Measurements from ENCODE around the gene VKORC1.

Gene VKORC1

DNA sequence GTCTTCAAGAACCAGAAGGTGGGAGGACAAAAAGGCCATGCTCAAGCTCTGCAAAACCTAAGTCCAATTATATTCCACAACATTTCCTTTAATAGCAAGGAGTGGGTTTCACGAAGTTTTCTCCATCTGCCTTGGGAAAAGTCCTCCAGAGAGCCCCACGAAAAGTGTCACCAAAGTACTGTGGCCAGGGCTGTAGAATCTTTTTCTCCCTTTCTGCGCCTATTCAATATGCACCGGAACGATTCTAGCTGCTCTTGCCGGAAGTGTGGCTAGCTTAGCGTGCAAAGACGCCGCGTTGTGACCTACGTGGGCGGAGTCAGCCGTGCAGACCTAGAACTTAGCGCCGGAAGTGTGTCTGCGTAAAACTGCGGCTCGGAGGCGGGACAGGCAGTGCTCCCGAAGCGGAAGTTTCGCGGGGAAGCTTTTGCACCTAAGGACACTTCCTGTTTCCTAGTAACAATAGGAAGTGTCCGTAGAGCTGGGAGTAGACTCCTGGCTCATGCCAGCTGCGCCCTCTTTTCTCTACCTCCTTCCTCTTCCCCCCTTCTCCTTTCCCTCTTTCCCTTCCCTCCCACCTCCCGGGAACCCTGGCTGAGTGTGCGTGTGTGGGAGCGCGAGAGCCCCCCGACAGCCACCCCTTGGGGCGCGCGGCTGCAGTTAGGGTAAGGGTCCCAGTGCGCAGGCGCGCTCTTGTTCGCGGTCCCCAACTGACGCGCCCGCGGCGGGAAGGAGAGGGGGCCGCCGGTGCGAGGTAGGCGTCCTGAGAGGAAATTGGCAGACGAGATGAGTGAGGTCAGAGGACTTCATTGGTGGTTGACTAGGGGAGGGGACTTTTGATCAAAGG lies 20.4 kb downstream of the VKORC1 start, which contains the start of the genes ZNF646 and ZNF668:
ZNF646 (plus strand) TSS at position 453 of the 844 bp plus-strand sequence. CDS start 1,903 bp downstream, outside the sequence.
ZNF668 (minus strand) TSS at position 271 of the 844 bp plus-strand sequence. CDS start 9,781 bp downstream, outside the sequence.
- H3K27me3 ChIP-seq: no peaks in the 10 kb centered on the region
- TF ChIP-seq, protein P1, sequence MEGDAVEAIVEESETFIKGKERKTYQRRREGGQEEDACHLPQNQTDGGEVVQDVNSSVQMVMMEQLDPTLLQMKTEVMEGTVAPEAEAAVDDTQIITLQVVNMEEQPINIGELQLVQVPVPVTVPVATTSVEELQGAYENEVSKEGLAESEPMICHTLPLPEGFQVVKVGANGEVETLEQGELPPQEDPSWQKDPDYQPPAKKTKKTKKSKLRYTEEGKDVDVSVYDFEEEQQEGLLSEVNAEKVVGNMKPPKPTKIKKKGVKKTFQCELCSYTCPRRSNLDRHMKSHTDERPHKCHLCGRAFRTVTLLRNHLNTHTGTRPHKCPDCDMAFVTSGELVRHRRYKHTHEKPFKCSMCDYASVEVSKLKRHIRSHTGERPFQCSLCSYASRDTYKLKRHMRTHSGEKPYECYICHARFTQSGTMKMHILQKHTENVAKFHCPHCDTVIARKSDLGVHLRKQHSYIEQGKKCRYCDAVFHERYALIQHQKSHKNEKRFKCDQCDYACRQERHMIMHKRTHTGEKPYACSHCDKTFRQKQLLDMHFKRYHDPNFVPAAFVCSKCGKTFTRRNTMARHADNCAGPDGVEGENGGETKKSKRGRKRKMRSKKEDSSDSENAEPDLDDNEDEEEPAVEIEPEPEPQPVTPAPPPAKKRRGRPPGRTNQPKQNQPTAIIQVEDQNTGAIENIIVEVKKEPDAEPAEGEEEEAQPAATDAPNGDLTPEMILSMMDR (IDR thresholded peaks at IDR 0.05; ENCODE audit: low read depth, low read length): no peak
- peak; percentile 98 for DNase-seq
- H3K4me1 ChIP-seq: no peaks in the 10 kb centered on the region
- H3K4me3 ChIP-seq (ENCODE audit: low read depth, low read length): peak within 1 kb of the TSS; percentile 100
- H3K9me3 ChIP-seq: no peaks in the 10 kb centered on the region
- H3K36me3 ChIP-seq: peaks cover 31% of the 10 kb centered on the region

DNA sequence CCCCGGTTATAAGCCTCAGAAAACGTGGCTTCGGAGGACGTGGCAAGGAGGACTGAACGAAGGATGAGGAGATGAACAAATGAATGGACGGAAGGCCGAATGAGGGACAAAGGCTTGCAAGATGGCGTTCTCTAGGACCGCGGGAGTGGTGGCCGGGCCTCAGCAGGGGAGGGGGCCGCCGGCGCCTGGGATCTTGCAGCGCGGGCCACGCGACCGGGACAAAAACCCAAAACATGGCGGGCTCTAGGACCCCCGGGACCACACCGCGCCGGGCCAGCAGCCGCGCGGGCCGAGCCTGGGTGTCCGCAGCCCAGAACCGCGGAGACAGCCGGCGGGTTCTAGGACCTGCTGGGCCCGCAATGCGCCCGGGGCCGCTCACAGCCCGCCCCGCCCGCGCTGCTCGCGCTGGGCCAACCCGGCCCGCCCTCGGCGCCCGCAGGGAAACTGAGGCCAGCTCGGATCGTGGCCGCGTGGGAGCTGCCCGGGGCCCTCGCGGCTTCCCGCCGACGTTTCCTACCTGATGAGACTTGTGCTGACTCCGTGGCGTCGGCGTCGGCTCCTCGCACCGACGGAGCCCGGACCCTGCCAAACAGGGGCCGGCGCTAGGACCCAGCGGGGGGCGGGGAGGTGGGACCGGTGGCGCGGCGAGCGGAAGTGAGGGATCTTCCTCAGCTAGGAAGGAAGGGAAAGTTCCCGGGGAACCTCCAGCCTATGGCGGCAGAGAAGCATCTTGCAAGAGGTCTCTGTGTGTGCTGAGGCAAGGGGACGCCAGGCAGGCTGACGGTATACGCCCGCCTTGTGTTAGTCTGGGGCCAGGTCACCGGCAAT lies 21.2 kb downstream of the VKORC1 start:
- Histone ChIP-seq H3K4me3 (ENCODE audit: low read depth, low read length) (peak overlapping the region; percentile 100), H3K9me3 (no peaks in the 10 kb centered on the region), H3K36me3 (peaks cover 23% of the 10 kb centered on the region), H3K27me3 (no peaks in the 10 kb centered on the region), H3K4me1 (no peaks in the 10 kb centered on the region)
- peak; percentile 96 for DNase-seq
- TF ChIP-seq, protein P1 (IDR thresholded peaks at IDR 0.05; ENCODE audit: low read depth, low read length): no peak

DNA sequence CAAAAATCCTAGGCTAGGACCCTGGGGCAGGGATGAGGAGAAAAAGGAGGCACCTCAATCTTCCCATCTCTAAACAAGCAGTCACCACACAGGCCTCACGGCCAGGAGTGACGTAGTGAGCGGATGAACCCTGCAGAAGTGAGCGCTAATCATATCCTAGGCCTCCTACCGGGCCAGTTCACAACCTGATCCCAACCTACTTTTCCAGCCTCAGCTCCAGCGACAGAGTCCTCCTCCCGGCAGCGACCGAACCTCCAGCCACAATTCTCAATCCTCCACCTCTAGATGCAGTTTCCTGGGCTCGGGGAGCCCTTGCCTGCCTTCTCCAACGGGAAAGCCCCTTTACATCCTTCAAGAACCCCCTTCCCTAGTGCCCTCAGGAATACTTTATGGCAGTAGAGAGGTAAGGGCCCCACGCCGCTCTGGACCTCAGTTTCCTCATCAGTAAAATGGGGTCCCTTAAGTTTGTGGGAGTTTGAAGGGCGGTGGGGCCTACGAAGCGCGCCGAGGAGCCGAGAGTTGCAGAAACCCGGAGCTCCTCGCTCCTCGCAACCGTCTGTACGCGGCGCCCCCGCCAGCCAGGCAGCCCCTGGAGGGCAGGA lies 22.0 kb downstream of the VKORC1 start:
- H3K27me3 ChIP-seq: no peaks in the 10 kb centered on the region
- H3K36me3 ChIP-seq: peaks cover 16% of the 10 kb centered on the region
- TF ChIP-seq, protein P1 (IDR thresholded peaks at IDR 0.05; ENCODE audit: low read depth, low read length): no peak
- DNase-seq: no peak
- no peaks in the 10 kb centered on the region for H3K4me1 ChIP-seq
- H3K9me3 ChIP-seq: no peaks in the 10 kb centered on the region
- H3K4me3 ChIP-seq (ENCODE audit: low read depth, low read length): peak overlapping the region; percentile 100

DNA sequence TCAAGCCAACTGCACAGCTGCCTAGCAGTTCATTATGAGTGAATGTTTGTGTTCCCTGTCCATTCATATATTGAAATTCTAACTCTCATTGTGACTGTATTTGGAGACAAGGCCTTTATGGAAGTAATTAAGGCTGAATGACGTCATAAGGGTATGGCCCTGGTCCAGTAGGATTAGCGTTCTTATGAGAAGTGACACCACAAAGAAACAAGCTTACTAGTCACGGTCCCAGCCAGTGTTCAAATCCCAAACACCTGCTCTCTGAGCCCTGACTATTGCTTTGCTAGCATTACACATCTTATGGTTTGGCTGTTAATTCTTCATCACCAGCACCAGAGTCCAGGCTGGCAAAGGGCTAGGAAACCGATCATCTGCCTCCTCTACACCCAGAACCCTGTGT lies 22.7 kb downstream of the VKORC1 start:
- TF ChIP-seq, protein P1 (IDR thresholded peaks at IDR 0.05; ENCODE audit: low read depth, low read length): no peak
- peak overlapping the region; percentile 100 for H3K4me3 ChIP-seq (ENCODE audit: low read depth, low read length)
- no peaks in the 10 kb centered on the region for H3K27me3 ChIP-seq
- H3K4me1 ChIP-seq: no peaks in the 10 kb centered on the region
- no peak for DNase-seq
- peaks cover 8% of the 10 kb centered on the region for H3K36me3 ChIP-seq
- H3K9me3 ChIP-seq: no peaks in the 10 kb centered on the region

DNA sequence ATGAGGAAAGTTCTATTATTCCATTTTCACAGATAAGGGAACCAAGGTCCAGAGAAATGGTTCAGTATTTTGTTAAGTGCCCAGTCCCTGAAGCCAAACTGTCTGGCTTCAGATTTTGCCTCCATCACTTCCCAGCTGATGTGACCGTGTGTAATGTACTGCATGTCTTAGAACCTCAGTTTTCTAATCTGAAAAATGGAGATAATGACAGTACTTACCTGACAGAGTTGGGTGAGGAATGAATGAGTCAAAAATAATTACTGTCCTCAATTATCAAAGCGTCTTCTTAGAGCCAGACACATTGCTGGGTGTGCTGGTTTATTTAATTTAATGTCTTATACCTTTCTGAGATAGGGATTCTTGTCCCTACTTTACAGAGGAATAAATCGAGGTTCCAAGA lies 27.3 kb downstream of the VKORC1 start:
- no peaks in the 10 kb centered on the region for H3K9me3 ChIP-seq
- H3K4me1 ChIP-seq: peaks cover 5% of the 10 kb centered on the region
- peaks cover 9% of the 10 kb centered on the region for H3K36me3 ChIP-seq
- H3K4me3 ChIP-seq (ENCODE audit: low read depth, low read length): no peak overlapping the region
- no peak for DNase-seq
- TF ChIP-seq, protein P1 (IDR thresholded peaks at IDR 0.05; ENCODE audit: low read depth, low read length): no peak
- no peaks in the 10 kb centered on the region for H3K27me3 ChIP-seq
